Lung (tissue), 12 donors: ENCODE results near the gene ENTPD7. TPM values are rescaled to one million over a fixed set of nuclear protein-coding genes. Genes with fewer than 3 reads are reported as not detected.

ENCODE experiments used
- ATAC-seq: fragments of 200-7000 bp; cut with Tn5 transposase; one replicate; pipeline ENCODE4 v1.9.1; 2020; ENCODE audit warnings: moderate number of reproducible peaks; ENCODE audit not compliant: insufficient read depth, low FRiP score
- DNase-seq, 3 donors: peaks; one replicate each; pipeline ENCODE4 v3.0.0-alpha.2; 2013 to 2017
- H3K27ac ChIP-seq, 2 donors: one replicate each; pipeline ENCODE4 v1.5.1; 2013; ENCODE audit warnings: mild to moderate bottlenecking in 2 of 2, moderate library complexity in 2 of 2, control low read depth in 1 of 2, inconsistent platforms in 1 of 2, low read depth in 1 of 2, low read length in 1 of 2
- H3K27me3 ChIP-seq, 3 donors: one replicate each; pipeline ENCODE4 v1.5.1; 2013; ENCODE audit warnings: low read length in 2 of 3; ENCODE audit not compliant: control insufficient read depth in 3 of 3, insufficient read depth in 3 of 3
- H3K36me3 ChIP-seq, 4 donors: one replicate each; pipeline ENCODE4 v1.5.1; 2013; ENCODE audit warnings: low read length in 4 of 4, mild to moderate bottlenecking in 1 of 4, moderate library complexity in 1 of 4; ENCODE audit not compliant: control insufficient read depth in 4 of 4, insufficient read depth in 4 of 4
- H3K4me1 ChIP-seq, 5 donors: one replicate each; pipeline ENCODE4 v1.5.1; 2013; ENCODE audit warnings: low read length in 5 of 5, mild to moderate bottlenecking in 2 of 5, moderate library complexity in 1 of 5; ENCODE audit not compliant: control insufficient read depth in 5 of 5, insufficient read depth in 5 of 5
- H3K4me3 ChIP-seq: one replicate; pipeline ENCODE4 v1.5.1; 2013; ENCODE audit warnings: mild to moderate bottlenecking, control low read depth, moderate library complexity
- H3K9ac ChIP-seq, 2 donors: one replicate each; pipeline ENCODE4 v1.5.1; 2013; ENCODE audit warnings: low read length in 2 of 2, control low read depth in 1 of 2; ENCODE audit not compliant: insufficient read depth in 1 of 2
- H3K9me3 ChIP-seq, 4 donors: one replicate each; pipeline ENCODE4 v1.5.1; 2013; ENCODE audit warnings: low read length in 3 of 4, mild to moderate bottlenecking in 1 of 4, moderate library complexity in 1 of 4; ENCODE audit not compliant: control insufficient read depth in 4 of 4, insufficient read depth in 3 of 4
- CTCF ChIP-seq: IDR thresholded peaks from 2 replicates; pipeline ENCODE4 v1.5.1; 2012; ENCODE audit warnings: mild to moderate bottlenecking; ENCODE audit errors: control extremely low read depth, extremely low read depth
- WGBS, 2 donors: extraction: QIAGEN DNeasy Blood & Tissue Kit; methylation state at CpG; one replicate each; pipeline ENCODE4 v1.1.7; 2013; 5-methylcytosine and 5-hydroxymethylcytosine counted together
- polyA plus RNA-seq, 2 donors: library from polyadenylated mRNA; stranded (reverse); fragments of 200-250 nt; gene quantifications; one replicate each; pipeline ENCODE4 v1.2.1, GENCODE V29; 2013
- total RNA-seq, 2 donors: library from RNA; depleted of rRNA in 1 of 2; stranded (reverse); fragments of >200 nt in 1 of 2; gene quantifications; one replicate each; pipeline ENCODE4 v1.2.1, GENCODE V29; 2014 to 2021
- donor health status: control.
- donor health status: control.
- donor health status: Bipolar disorder and iron deficiency.
- donor health status: healthy.
- donor health status: DM: yes; HTN: yes; CAD: no.

The ENTPD7 gene
- total and polyA plus RNA-seq, 4 donors: 1.0 to 14.6 (median 10.6) TPM

GRCh38 chr10:99693933-99694583, 34.7 kb downstream of the ENTPD7 start:
- no peak overlapping the region for H3K9ac ChIP-seq
- TF ChIP-seq CTCF: no peak
- ATAC-seq: no peak
- DNase-seq: no peak
- H3K36me3 ChIP-seq: peaks cover 16 to 36% (median 22%) of the 10 kb centered on the region in 4 donors
- H3K4me3 ChIP-seq: no peak overlapping the region
- 93 to 98% methylated on average over 3 of the region's 3 CpGs for WGBS, 2 donors
- no peaks in the 10 kb centered on the region for H3K9me3 ChIP-seq
- H3K4me1 ChIP-seq: no peaks in the 10 kb centered on the region
- H3K27me3 ChIP-seq: no peaks in the 10 kb centered on the region
- no peak overlapping the region for H3K27ac ChIP-seq

- 87 to 95% methylated on average over 6 of the region's 6 CpGs for WGBS, 2 donors
- ATAC-seq: no peak
These were observed 36.5 kb downstream of the ENTPD7 start for GRCh38 chr10:99695761-99696160.

GRCh38 chr10:99698504-99699080, 39.3 kb downstream of the ENTPD7 start:
- TF ChIP-seq CTCF: no peak
- H3K9me3 ChIP-seq: no peaks in the 10 kb centered on the region
- H3K27ac ChIP-seq: no peak overlapping the region
- H3K4me1 ChIP-seq: no peaks in the 10 kb centered on the region
- no peak for ATAC-seq
- H3K4me3 ChIP-seq: no peak overlapping the region
- no peaks in the 10 kb centered on the region for H3K27me3 ChIP-seq
- H3K36me3 ChIP-seq: peaks cover 19 to 34% (median 28%) of the 10 kb centered on the region in 4 donors
- 86 to 91% methylated on average over 8 of the region's 8 CpGs for WGBS, 2 donors
- H3K9ac ChIP-seq: no peak overlapping the region
- no peak for DNase-seq

More at GRCh38 chr10:99695761-99696160, 36.5 kb downstream of the ENTPD7 start:
- Histone ChIP-seq H3K27ac (no peak overlapping the region), H3K9ac (no peak overlapping the region), H3K36me3 (peaks cover 19 to 36% (median 24%) of the 10 kb centered on the region in 4 donors), H3K4me3 (no peak overlapping the region), H3K4me1 (no peaks in the 10 kb centered on the region), H3K9me3 (no peaks in the 10 kb centered on the region), H3K27me3 (no peaks in the 10 kb centered on the region)
- DNase-seq: no peak
- no peak for TF ChIP-seq CTCF
